Measurements from ENCODE around the gene TMEM38A. TPM values are rescaled to one million over a fixed set of nuclear protein-coding genes. Genes with fewer than 3 reads are reported as not detected.

Gene TMEM38A
- total and polyA plus RNA-seq, 9 of the 15 experiments (the other 6 are each of a cell fraction or from before 2014, with no cell fraction given) = 0.35 to 2.1 (median 1.2) TPM

DNA sequence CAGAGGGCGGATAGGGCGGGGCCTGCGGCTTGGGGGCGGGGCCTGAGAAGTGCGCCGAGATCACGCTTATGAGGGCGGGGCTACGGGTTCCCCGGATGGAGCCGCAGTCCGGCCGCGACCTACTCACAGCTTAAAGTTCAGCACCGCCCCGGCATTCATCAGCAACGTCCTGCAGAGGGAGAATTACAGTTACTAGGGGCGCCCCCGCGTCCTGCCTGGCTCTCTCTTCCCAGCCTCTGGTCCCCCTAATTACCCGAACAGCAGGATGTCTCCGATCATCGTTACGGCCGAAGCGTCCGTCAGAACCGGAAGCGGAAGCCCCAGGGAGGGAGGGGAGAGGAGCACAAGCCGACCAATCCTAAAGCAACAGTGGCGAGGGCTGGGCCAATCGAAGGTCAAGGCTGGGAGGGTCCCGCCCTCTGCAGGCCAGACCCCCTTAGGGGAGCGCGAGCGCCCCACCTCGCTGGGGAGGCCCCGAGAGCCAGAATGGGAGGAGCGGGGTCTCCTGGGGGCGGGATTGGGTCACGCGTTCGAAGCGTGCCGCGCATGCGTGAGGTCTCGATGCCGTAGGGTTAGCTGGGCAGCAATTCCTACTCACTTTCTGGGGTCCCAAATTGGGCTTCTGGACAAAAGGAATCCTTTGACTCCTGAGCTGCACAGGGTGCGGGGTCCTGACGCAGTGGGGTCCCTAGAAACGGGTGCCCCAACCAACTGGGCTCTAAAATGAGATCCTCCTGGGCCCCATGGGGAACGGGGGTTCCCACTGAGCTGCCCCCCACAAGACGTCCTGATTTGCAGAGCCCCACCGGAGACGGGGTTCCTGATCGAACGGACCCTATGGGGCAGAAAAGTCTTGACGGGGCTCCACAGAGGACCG, 869 bp upstream of the TMEM38A start, which contains the start of gene SMIM7 (continued):
- no peak; the same call in 1 of the 2 replicates for TF ChIP-seq CBX1 (IDR thresholded peaks at IDR 0.05; ENCODE audit: low read depth)
- TF ChIP-seq ZNF717 (CRISPR knock-in tag; IDR thresholded peaks at IDR 0.05) = no peak
- TF ChIP-seq, protein P1, sequence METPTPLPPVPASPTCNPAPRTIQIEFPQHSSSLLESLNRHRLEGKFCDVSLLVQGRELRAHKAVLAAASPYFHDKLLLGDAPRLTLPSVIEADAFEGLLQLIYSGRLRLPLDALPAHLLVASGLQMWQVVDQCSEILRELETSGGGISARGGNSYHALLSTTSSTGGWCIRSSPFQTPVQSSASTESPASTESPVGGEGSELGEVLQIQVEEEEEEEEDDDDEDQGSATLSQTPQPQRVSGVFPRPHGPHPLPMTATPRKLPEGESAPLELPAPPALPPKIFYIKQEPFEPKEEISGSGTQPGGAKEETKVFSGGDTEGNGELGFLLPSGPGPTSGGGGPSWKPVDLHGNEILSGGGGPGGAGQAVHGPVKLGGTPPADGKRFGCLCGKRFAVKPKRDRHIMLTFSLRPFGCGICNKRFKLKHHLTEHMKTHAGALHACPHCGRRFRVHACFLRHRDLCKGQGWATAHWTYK (CRISPR knock-in tag; IDR thresholded peaks at IDR 0.05) = no peak
- no peak; the same call in none of the 2 replicates for TF ChIP-seq L3MBTL2 (IDR thresholded peaks at IDR 0.05)
- TF ChIP-seq TEAD1 (CRISPR knock-in tag; IDR thresholded peaks at IDR 0.05) = 0 out of 4 replicates have a peak, but pooled peaks of 1 of the 2 experiments have one; percentile 11
- TF ChIP-seq TAF1 (IDR thresholded peaks at IDR 0.05; ENCODE audit: control insufficient read depth, extremely low read depth, insufficient read depth, low read length, severe bottlenecking) = peak; percentile 76
- no peak for TF ChIP-seq ZC3H8 (IDR thresholded peaks at IDR 0.05)
- no peak for TF ChIP-seq CBFA2T3 (IDR thresholded peaks at IDR 0.05)
- TF ChIP-seq KLF13 (tag; IDR thresholded peaks at IDR 0.05; ENCODE audit: borderline replicate concordance, low read depth) = 0 out of 2 replicates have a peak, but pooled peaks have one; percentile 12
- TF ChIP-seq, protein P2, sequence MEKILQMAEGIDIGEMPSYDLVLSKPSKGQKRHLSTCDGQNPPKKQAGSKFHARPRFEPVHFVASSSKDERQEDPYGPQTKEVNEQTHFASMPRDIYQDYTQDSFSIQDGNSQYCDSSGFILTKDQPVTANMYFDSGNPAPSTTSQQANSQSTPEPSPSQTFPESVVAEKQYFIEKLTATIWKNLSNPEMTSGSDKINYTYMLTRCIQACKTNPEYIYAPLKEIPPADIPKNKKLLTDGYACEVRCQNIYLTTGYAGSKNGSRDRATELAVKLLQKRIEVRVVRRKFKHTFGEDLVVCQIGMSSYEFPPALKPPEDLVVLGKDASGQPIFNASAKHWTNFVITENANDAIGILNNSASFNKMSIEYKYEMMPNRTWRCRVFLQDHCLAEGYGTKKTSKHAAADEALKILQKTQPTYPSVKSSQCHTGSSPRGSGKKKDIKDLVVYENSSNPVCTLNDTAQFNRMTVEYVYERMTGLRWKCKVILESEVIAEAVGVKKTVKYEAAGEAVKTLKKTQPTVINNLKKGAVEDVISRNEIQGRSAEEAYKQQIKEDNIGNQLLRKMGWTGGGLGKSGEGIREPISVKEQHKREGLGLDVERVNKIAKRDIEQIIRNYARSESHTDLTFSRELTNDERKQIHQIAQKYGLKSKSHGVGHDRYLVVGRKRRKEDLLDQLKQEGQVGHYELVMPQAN (IDR thresholded peaks at IDR 0.05; ENCODE audit: borderline replicate concordance) = peak; percentile 65; the same call in 1 of the 2 replicates
- peak; percentile 71 for TF ChIP-seq RBFOX2 (IDR thresholded peaks at IDR 0.05; ENCODE audit: low read depth, low read length)
- peak; percentile 61; the same call in 1 of the 2 replicates for TF ChIP-seq SPI1 (IDR thresholded peaks at IDR 0.05; ENCODE audit: borderline replicate concordance, low read depth, low read length)
- TF ChIP-seq HMGN3 (IDR thresholded peaks at IDR 0.05; ENCODE audit: borderline replicate concordance, extremely low read depth, insufficient read length, low read depth, low read length) = peak; percentile 94
- TF ChIP-seq, protein P3, sequence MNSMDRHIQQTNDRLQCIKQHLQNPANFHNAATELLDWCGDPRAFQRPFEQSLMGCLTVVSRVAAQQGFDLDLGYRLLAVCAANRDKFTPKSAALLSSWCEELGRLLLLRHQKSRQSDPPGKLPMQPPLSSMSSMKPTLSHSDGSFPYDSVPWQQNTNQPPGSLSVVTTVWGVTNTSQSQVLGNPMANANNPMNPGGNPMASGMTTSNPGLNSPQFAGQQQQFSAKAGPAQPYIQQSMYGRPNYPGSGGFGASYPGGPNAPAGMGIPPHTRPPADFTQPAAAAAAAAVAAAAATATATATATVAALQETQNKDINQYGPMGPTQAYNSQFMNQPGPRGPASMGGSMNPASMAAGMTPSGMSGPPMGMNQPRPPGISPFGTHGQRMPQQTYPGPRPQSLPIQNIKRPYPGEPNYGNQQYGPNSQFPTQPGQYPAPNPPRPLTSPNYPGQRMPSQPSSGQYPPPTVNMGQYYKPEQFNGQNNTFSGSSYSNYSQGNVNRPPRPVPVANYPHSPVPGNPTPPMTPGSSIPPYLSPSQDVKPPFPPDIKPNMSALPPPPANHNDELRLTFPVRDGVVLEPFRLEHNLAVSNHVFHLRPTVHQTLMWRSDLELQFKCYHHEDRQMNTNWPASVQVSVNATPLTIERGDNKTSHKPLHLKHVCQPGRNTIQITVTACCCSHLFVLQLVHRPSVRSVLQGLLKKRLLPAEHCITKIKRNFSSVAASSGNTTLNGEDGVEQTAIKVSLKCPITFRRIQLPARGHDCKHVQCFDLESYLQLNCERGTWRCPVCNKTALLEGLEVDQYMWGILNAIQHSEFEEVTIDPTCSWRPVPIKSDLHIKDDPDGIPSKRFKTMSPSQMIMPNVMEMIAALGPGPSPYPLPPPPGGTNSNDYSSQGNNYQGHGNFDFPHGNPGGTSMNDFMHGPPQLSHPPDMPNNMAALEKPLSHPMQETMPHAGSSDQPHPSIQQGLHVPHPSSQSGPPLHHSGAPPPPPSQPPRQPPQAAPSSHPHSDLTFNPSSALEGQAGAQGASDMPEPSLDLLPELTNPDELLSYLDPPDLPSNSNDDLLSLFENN (IDR thresholded peaks at IDR 0.05; ENCODE audit: low read depth in 2 of 2, low read length in 2 of 2) = 0 out of 4 replicates have a peak, but pooled peaks of 1 of the 2 experiments have one; percentile 10
- TF ChIP-seq ESRRA (IDR thresholded peaks at IDR 0.05; ENCODE audit: borderline replicate concordance, low read depth) = peak; percentile 42; the same call in 1 of the 2 replicates
- peak; percentile 88; the same call in 1 of the 2 replicates for TF ChIP-seq POLR2AphosphoS5 (IDR thresholded peaks at IDR 0.05; ENCODE audit: control insufficient read depth, insufficient read depth, low read depth, low read length)
- TF ChIP-seq, protein P4, sequence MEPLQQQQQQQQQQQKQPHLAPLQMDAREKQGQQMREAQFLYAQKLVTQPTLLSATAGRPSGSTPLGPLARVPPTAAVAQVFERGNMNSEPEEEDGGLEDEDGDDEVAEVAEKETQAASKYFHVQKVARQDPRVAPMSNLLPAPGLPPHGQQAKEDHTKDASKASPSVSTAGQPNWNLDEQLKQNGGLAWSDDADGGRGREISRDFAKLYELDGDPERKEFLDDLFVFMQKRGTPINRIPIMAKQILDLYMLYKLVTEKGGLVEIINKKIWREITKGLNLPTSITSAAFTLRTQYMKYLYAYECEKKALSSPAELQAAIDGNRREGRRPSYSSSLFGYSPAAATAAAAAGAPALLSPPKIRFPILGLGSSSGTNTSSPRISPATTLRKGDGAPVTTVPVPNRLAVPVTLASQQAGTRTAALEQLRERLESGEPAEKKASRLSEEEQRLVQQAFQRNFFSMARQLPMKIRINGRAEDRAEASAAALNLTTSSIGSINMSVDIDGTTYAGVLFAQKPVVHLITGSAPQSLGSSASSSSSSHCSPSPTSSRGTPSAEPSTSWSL (CRISPR knock-in tag; IDR thresholded peaks at IDR 0.05; ENCODE audit: borderline replicate concordance) = no peak
